PC-9 (cell line): ENCODE data around the gene KCNH8. TPM values are rescaled to one million over a fixed set of nuclear protein-coding genes. Genes with fewer than 3 reads are reported as not detected.

Source experiments
- BruUV-seq: library from RNA; stranded (reverse); fragments of 400-500 nt; replicated peaks from 2 replicates; lab custom pipeline; 2021; lab: Mats Ljungman, UMichigan
- CTCF ChIA-PET: fragments of 300-600 bp; sonication (Branson Sonifier 250); formaldehyde crosslinking; loops from one replicate; lab custom pipeline; 2022; ENCODE audit warnings: antibody characterized with exemption; lab: Charles Lee
- POLR2A ChIA-PET: fragments of 300-600 bp; sonication (Branson Sonifier 250); formaldehyde crosslinking; loops from one replicate; lab custom pipeline; 2022; ENCODE audit warnings: antibody characterized with exemption; ENCODE audit not compliant: unreplicated experiment; lab: Charles Lee
- DNase-seq, 2 experiments: peaks; one replicate each; pipeline versions ENCODE4 v3.0.0 to v3.0.0-alpha.2; 2015 to 2022; ENCODE audit warnings: mixed read lengths in 1 of 2
- H2AFZ ChIP-seq: fragments of 200-600 bp; sonication (generic); 2 replicates; pipeline ENCODE4 v1.8.1; 2017; ENCODE audit warnings: antibody characterized with exemption
- H3F3A ChIP-seq: fragments of 200-600 bp; sonication (generic); 2 replicates; pipeline ENCODE4 v1.8.1; 2017; ENCODE audit warnings: antibody characterized with exemption, mild to moderate bottlenecking, low read depth; ENCODE audit not compliant: insufficient read depth
- H3K27ac ChIP-seq: fragments of 200-600 bp; sonication (generic); 2 replicates; pipeline ENCODE4 v1.6.1; 2016; ENCODE audit warnings: mixed run types
- H3K27me3 ChIP-seq: fragments of 200-600 bp; sonication (generic); 2 replicates; pipeline ENCODE4 v1.6.1; 2016; ENCODE audit warnings: low read depth, mixed run types; ENCODE audit not compliant: insufficient read depth
- H3K36me3 ChIP-seq: fragments of 200-600 bp; sonication (generic); 2 replicates; pipeline ENCODE4 v1.6.1; 2016; ENCODE audit warnings: low read depth, mixed run types
- H3K4me1 ChIP-seq: fragments of 200-600 bp; sonication (generic); replicated peaks from 2 replicates; pipeline ENCODE4 v1.6.1; 2016; ENCODE audit warnings: mixed run types; ENCODE audit not compliant: insufficient read depth
- H3K4me2 ChIP-seq: fragments of 200-600 bp; sonication (generic); 2 replicates; pipeline ENCODE4 v1.6.1; 2017; ENCODE audit warnings: mixed run types
- H3K4me3 ChIP-seq: fragments of 200-600 bp; sonication (generic); 2 replicates; pipeline ENCODE4 v1.6.1; 2016; ENCODE audit warnings: mixed run types
- H3K79me2 ChIP-seq: fragments of 200-600 bp; sonication (generic); 2 replicates; pipeline ENCODE4 v1.6.1; 2017; ENCODE audit warnings: low read depth, mixed run types
- H3K9me2 ChIP-seq: fragments of 200-600 bp; sonication (generic); 2 replicates; pipeline ENCODE4 v1.8.1; 2017; ENCODE audit warnings: mild to moderate bottlenecking; ENCODE audit not compliant: insufficient read depth
- H3K9me3 ChIP-seq: fragments of 200-600 bp; sonication (generic); 2 replicates; pipeline ENCODE4 v1.8.1; 2016; ENCODE audit warnings: low read depth; ENCODE audit not compliant: insufficient read depth
- H4K20me1 ChIP-seq: fragments of 200-600 bp; sonication (generic); 2 replicates; pipeline ENCODE4 v1.8.1; 2017; ENCODE audit not compliant: insufficient read depth
- EZH2 ChIP-seq: fragments of 200-600 bp; sonication (generic); IDR thresholded peaks from 2 replicates; pipeline ENCODE4 v1.8.0; 2017; ENCODE audit warnings: antibody characterized with exemption, low read depth
- intact Hi-C: fragments of 100-400 bp; cut with micrococcal nuclease; formaldehyde crosslinking; loops from one replicate; pipeline ENCODE4 v1.10.0; 2022; ENCODE audit not compliant: unreplicated experiment
- total RNA-seq: library from RNA; stranded (reverse); gene quantifications from 2 replicates; pipeline ENCODE4 v1.2.3, GENCODE V29; 2021
- TF ChIP-seq, protein P1 (sequence below): fragments of 200-600 bp; sonication (generic); conservative IDR thresholded peaks from 2 replicates; pipeline ENCODE4 v1.6.1; 2017; ENCODE audit warnings: mixed run types, antibody characterized with exemption, mild to moderate bottlenecking, moderate library complexity

KCNH8 gene
- total RNA-seq, 1 experiment from 2014 or later: 0.63 TPM

DNA sequence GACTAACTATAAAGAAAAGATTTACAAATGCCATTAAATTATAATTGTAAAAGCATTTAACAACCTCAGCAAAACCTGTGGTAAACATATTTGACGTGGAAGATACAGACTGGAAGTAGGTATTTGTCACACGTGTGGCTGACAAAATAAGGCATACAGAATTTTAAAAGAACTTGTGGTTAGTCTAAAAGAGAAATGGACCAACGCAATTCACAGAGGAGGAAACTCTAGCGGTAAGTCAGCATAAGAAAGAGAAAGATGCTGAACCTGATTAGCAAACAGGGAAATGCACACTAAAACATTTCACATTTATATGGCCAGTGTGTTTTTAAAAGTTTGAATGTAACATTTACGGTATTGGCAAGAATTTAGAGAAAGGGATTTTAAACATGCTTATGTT is 35.3 kb downstream of the KCNH8 start:
- Histone ChIP-seq H3K4me1 (no peaks in the 10 kb centered on the region), H2AFZ (no peak overlapping the region), H3F3A (no peaks in the 10 kb centered on the region), H3K4me2 (no peak overlapping the region), H3K9me3 (no peaks in the 10 kb centered on the region), H4K20me1 (no peaks in the 10 kb centered on the region), H3K9me2 (no peaks in the 10 kb centered on the region), H3K27me3 (no peaks in the 10 kb centered on the region), H3K27ac (no peak overlapping the region), H3K79me2 (no peaks in the 10 kb centered on the region), H3K36me3 (no peaks in the 10 kb centered on the region), H3K4me3 (no peak overlapping the region)
- TF ChIP-seq, protein P1, sequence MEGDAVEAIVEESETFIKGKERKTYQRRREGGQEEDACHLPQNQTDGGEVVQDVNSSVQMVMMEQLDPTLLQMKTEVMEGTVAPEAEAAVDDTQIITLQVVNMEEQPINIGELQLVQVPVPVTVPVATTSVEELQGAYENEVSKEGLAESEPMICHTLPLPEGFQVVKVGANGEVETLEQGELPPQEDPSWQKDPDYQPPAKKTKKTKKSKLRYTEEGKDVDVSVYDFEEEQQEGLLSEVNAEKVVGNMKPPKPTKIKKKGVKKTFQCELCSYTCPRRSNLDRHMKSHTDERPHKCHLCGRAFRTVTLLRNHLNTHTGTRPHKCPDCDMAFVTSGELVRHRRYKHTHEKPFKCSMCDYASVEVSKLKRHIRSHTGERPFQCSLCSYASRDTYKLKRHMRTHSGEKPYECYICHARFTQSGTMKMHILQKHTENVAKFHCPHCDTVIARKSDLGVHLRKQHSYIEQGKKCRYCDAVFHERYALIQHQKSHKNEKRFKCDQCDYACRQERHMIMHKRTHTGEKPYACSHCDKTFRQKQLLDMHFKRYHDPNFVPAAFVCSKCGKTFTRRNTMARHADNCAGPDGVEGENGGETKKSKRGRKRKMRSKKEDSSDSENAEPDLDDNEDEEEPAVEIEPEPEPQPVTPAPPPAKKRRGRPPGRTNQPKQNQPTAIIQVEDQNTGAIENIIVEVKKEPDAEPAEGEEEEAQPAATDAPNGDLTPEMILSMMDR: no peak
- TF ChIP-seq EZH2: no peak
- intact Hi-C loops: no loop called here
- no TSS peak for BruUV-seq
- CTCF ChIA-PET: no interaction called here
- POLR2A ChIA-PET: no interaction called here
- DNase-seq: no peak

DNA sequence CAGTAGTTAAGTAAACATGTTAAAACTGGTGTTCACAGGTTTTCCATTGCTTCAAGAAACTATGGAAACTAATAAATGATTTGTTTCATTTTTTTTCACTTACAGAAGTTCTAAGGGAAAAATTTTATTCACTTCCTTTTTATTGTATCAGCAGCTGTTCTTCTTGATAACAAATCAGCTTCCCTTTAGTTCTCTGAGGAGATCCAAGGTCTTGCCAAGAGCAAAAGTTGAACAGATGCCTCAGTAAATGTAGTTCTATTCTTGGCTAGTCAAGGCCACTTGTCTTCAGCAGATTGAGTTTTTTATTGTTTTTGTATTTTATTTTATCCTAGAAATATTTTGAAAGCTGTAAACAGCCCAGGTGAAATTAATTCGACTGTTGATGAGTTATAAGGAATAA is 41.8 kb downstream of the KCNH8 start:
- Histone ChIP-seq H4K20me1 (no peaks in the 10 kb centered on the region), H3K27me3 (no peaks in the 10 kb centered on the region), H3K4me3 (no peak overlapping the region), H3F3A (no peaks in the 10 kb centered on the region), H3K4me1 (no peaks in the 10 kb centered on the region), H3K79me2 (no peaks in the 10 kb centered on the region), H3K27ac (no peak overlapping the region), H3K9me3 (no peaks in the 10 kb centered on the region), H2AFZ (0 out of 2 replicates have a peak overlapping the region, but pooled peaks have one; percentile 23), H3K9me2 (0 out of 2 replicates have a peak, but pooled peaks cover 3% of the 10 kb centered on the region), H3K36me3 (no peaks in the 10 kb centered on the region), H3K4me2 (no peak overlapping the region)
- ChIA-PET CTCF (no interaction called here), POLR2A (no interaction called here)
- intact Hi-C loops: no loop called here
- no peak for TF ChIP-seq EZH2
- TF ChIP-seq, protein P1: no peak
- BruUV-seq: no TSS peak
- DNase-seq: no peak

DNA sequence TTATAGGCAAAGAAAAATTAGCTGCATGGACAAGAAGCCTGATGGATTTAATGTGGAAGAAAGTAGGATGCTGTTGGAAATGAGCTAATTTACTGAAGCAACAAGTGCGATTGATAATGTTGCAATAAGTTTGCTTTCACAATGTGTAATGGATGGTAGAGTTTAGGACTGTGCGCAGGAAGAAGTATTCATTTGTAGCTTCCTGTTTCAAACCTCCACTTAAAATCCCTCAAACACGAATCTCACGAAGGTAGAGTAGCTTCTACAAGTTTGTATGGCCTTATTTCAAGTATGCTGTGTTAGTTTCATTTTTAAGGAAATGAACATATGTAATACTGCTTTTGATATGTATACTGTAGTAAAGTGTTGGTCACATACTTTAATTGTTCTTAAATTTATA is 42.3 kb downstream of the KCNH8 start:
- Histone ChIP-seq H3K4me2 (no peak overlapping the region), H3F3A (no peaks in the 10 kb centered on the region), H3K9me2 (0 out of 2 replicates have a peak, but pooled peaks cover 3% of the 10 kb centered on the region), H3K79me2 (no peaks in the 10 kb centered on the region), H3K36me3 (no peaks in the 10 kb centered on the region), H4K20me1 (no peaks in the 10 kb centered on the region), H3K4me3 (no peak overlapping the region), H2AFZ (0 out of 2 replicates have a peak overlapping the region, but pooled peaks have one; percentile 23), H3K9me3 (no peaks in the 10 kb centered on the region), H3K27ac (no peak overlapping the region), H3K4me1 (no peaks in the 10 kb centered on the region), H3K27me3 (no peaks in the 10 kb centered on the region)
- no peak for TF ChIP-seq EZH2
- TF ChIP-seq, protein P1: no peak
- DNase-seq: no peak
- no TSS peak for BruUV-seq
- ChIA-PET POLR2A (no interaction called here), CTCF (no interaction called here)
- intact Hi-C loops: no loop called here
